ENCODE data around the gene TACR2.

- TF ChIP-seq EZH2 (IDR thresholded peaks at IDR 0.05; ENCODE audit: borderline replicate concordance, low read depth, low read length, severe bottlenecking), result no peak
- TF ChIP-seq CTCF (IDR thresholded peaks at IDR 0.05; ENCODE audit: borderline replicate concordance, extremely low read depth, low read length, poor library complexity, severe bottlenecking), result no peak
Measured at GRCh38 chr10:69438536-69439349, 22.0 kb upstream of the TACR2 start.

Measured in DND-41 (cell line).